ENCODE measurements around the gene PKD1. TPM values are rescaled to one million over a fixed set of nuclear protein-coding genes. Genes with fewer than 3 reads are reported as not detected.

Gene PKD1
- total and polyA plus RNA-seq, 2 of the 13 experiments (the other 11 are each of a cell fraction or from before 2014, with no cell fraction given): 22.1 to 23.0 TPM

- no peak overlapping the region for H3K9ac ChIP-seq (ENCODE audit: insufficient read depth, low read depth, low read length)
- peaks cover 17 to 22% of the 10 kb centered on the region in 2 experiments for H3K36me3 ChIP-seq (replicated peaks in 1 of 2; ENCODE audit: control insufficient read depth in 1 of 2, insufficient read depth in 2 of 2, low read length in 2 of 2)
- H3K4me1 ChIP-seq (ENCODE audit: insufficient read depth, low read length): no peaks in the 10 kb centered on the region
- ATAC-seq: no peak; the same call in 2 of the 3 replicates
- no peak overlapping the region for H3K27ac ChIP-seq (ENCODE audit: extremely low read length, insufficient read depth, low read length)
- no TSS peak for BruUV-seq (replicated peaks)
- no peaks in the 10 kb centered on the region for H3K27me3 ChIP-seq (ENCODE audit: control insufficient read depth in 1 of 2, insufficient read depth in 2 of 2, low read length in 2 of 2)
- no peaks in the 10 kb centered on the region for H3K9me3 ChIP-seq (ENCODE audit: low read length)
- no peak overlapping the region for H2AFZ ChIP-seq (ENCODE audit: low read length)
- no peak overlapping the region for H3K4me2 ChIP-seq (ENCODE audit: low read depth, low read length)
- in situ Hi-C loops (cut with HindIII; ENCODE audit: extremely low pct_ligation_motif_present, low pct_unique_long_range_greater_than_20kb) (no loop called here), intact Hi-C loops (cut with micrococcal nuclease; ENCODE audit: unreplicated experiment) (no loop called here)
- POLR2A ChIA-PET: no interaction called here
- WGBS (ENCODE audit: low lambda C conversion rate): 100% methylated on average over 4 of the region's 16 CpGs
- CTCF ChIA-PET (ENCODE audit: low intra/inter-chr PET ratio, low total read pairs): no interaction called here
- no peaks in the 10 kb centered on the region for H4K20me1 ChIP-seq (ENCODE audit: insufficient read depth, low read length)
- TF ChIP-seq BRD4 (CRISPR knock-in tag; IDR thresholded peaks at IDR 0.05) (no peak), EZH2 (conservative IDR thresholded peaks at IDR 0.05; ENCODE audit: low read depth, low read length) (no peak), ZNF124 (CRISPR knock-in tag; IDR thresholded peaks at IDR 0.05) (no peak), ZNF891 (CRISPR knock-in tag; IDR thresholded peaks at IDR 0.05) (no peak), GTF2F1 (IDR thresholded peaks at IDR 0.05; ENCODE audit: low read length) (no peak), RARA (CRISPR knock-in tag; IDR thresholded peaks at IDR 0.05) (no peak), ZNF615 (CRISPR knock-in tag; IDR thresholded peaks at IDR 0.05; ENCODE audit: borderline replicate concordance) (no peak), E2F5 (CRISPR knock-in tag; conservative IDR thresholded peaks at IDR 0.05) (no peak), MTF2 (CRISPR knock-in tag; IDR thresholded peaks at IDR 0.05; ENCODE audit: borderline replicate concordance) (no peak), SMYD3 (CRISPR knock-in tag; IDR thresholded peaks at IDR 0.05) (no peak), PLRG1 (conservative IDR thresholded peaks at IDR 0.05) (no peak)
- FAIRE-seq: no peak
- no peak overlapping the region for H3K4me3 ChIP-seq (replicated peaks in 1 of 3; ENCODE audit: insufficient read depth in 1 of 3, low read depth in 2 of 3, low read length in 3 of 3)
- no peak for DNase-seq (ENCODE audit: low spot score)
- H3K79me2 ChIP-seq (ENCODE audit: insufficient read depth, low read length): no peaks in the 10 kb centered on the region
Observed at GRCh38 chr16:2064368-2064945, 71.2 kb downstream of the PKD1 start.
